PC-3 (cell line): ENCODE results near the gene SDF2L1.

ENCODE experiments used
- EZH2 ChIP-seq: fragments of 300-600 bp; sonication (generic); IDR thresholded peaks from one replicate; pipeline ENCODE4 v1.6.1; 2017; ENCODE audit warnings: antibody characterized with exemption, mild to moderate bottlenecking, low read length; ENCODE audit not compliant: unreplicated experiment
- TF ChIP-seq, protein P1 (sequence below): fragments of 300-600 bp; sonication (generic); conservative IDR thresholded peaks from 2 replicates; pipeline ENCODE4 v1.5.1; 2017; ENCODE audit warnings: antibody characterized with exemption, low read depth, mild to moderate bottlenecking, low read length

DNA sequence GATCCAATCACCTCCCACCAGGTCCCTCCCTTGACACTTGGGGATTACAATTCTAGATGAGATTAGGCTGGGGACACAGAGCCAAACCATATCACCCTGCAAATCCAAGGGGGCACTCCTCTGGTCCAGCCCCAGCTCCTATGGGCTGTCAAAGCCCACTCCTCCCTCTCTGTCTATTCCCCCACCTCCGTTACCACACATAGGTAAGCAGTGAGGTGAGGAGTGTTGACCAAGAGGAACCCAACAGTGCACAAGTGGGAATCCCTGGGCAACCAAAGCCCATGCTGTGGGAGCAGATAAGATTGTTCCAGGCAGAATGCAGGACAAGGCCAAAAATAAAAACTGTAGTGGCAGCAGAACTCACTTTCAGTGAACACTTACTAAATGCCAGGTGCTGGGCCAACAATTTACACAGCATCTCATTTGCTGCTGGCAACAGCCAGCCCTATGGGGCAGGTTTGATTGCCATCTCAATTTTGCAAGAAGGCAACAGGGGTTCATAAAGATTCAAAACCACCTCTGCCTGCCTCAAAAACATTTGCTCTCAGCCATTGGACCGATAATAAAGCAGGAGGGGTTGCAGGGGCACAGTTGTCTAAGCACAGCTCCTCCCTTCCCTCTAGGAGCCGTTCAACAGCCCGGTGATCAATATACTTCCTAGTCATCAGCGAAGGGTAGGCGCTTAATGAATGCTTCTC is 8.9 kb downstream of the SDF2L1 start:
- TF ChIP-seq, protein P1, sequence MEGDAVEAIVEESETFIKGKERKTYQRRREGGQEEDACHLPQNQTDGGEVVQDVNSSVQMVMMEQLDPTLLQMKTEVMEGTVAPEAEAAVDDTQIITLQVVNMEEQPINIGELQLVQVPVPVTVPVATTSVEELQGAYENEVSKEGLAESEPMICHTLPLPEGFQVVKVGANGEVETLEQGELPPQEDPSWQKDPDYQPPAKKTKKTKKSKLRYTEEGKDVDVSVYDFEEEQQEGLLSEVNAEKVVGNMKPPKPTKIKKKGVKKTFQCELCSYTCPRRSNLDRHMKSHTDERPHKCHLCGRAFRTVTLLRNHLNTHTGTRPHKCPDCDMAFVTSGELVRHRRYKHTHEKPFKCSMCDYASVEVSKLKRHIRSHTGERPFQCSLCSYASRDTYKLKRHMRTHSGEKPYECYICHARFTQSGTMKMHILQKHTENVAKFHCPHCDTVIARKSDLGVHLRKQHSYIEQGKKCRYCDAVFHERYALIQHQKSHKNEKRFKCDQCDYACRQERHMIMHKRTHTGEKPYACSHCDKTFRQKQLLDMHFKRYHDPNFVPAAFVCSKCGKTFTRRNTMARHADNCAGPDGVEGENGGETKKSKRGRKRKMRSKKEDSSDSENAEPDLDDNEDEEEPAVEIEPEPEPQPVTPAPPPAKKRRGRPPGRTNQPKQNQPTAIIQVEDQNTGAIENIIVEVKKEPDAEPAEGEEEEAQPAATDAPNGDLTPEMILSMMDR: no peak
- no peak for TF ChIP-seq EZH2
